GM12878 (cell line): Measurements from ENCODE around the gene RBM15B. TPM values are rescaled to one million over a fixed set of nuclear protein-coding genes. Genes with fewer than 3 reads are reported as not detected.
A peak's percentile ranks its signal among the peaks of the same experiment; 100 is the strongest.

Experiments
- FOXM1 ChIP-seq: IDR thresholded peaks from 2 replicates; pipeline ENCODE4 v1.6.1; 2012; ENCODE audit warnings: low read depth, mild to moderate bottlenecking, inconsistent platforms, low read length, moderate library complexity
- HDGF ChIP-seq: fragments of 450-650 bp; IDR thresholded peaks from 2 replicates; pipeline ENCODE4 v1.6.1; 2016; ENCODE audit warnings: antibody characterized with exemption
- IRF4 ChIP-seq: IDR thresholded peaks from 2 replicates; pipeline ENCODE4 v1.6.1; 2011; ENCODE audit warnings: low read depth, low read length
- KDM1A ChIP-seq: fragments of 200-600 bp; sonication (generic); IDR thresholded peaks from 2 replicates; pipeline ENCODE4 v1.6.1; 2016; ENCODE audit warnings: borderline replicate concordance
- MEF2B ChIP-seq: fragments of 450-650 bp; IDR thresholded peaks from 2 replicates; pipeline ENCODE4 v1.6.1; 2018; ENCODE audit warnings: mild to moderate bottlenecking, moderate library complexity; ENCODE audit not compliant: partially characterized antibody, poor library complexity, severe bottlenecking
- NR2F1 ChIP-seq: fragments of 450-650 bp; conservative IDR thresholded peaks from 2 replicates; pipeline ENCODE4 v1.6.1; 2017; ENCODE audit warnings: mild to moderate bottlenecking
- NRF1 ChIP-seq: conservative IDR thresholded peaks from 2 replicates; pipeline ENCODE4 v1.6.1; 2011; ENCODE audit warnings: mild to moderate bottlenecking, low read depth, low read length, improper control_type of control experiment
- PAX5 ChIP-seq: IDR thresholded peaks from 2 replicates; pipeline ENCODE4 v1.6.1; 2011; ENCODE audit warnings: low read depth, low read length, borderline replicate concordance
- PML ChIP-seq: IDR thresholded peaks from 2 replicates; pipeline ENCODE4 v1.6.1; 2012; ENCODE audit warnings: low read length, inconsistent platforms
- POLR2AphosphoS2 ChIP-seq: IDR thresholded peaks from 2 replicates; pipeline ENCODE4 v1.6.1; 2011; ENCODE audit warnings: low read depth, mild to moderate bottlenecking, low read length, improper control_type of control experiment, moderate library complexity
- POLR2AphosphoS5 ChIP-seq: IDR thresholded peaks from 2 replicates; pipeline ENCODE4 v1.6.1; 2011; ENCODE audit warnings: mild to moderate bottlenecking, low read length, inconsistent platforms
- RAD21 ChIP-seq: IDR thresholded peaks from 2 replicates; pipeline ENCODE4 v1.6.1; 2011; ENCODE audit warnings: mild to moderate bottlenecking, low read depth, low read length, moderate library complexity; ENCODE audit not compliant: insufficient read depth
- RELA ChIP-seq: fragments of 450-650 bp; IDR thresholded peaks from 2 replicates; pipeline ENCODE4 v1.8.0; 2014; ENCODE audit warnings: borderline replicate concordance; ENCODE audit not compliant: partially characterized antibody
- RUNX3 ChIP-seq: IDR thresholded peaks from 2 replicates; pipeline ENCODE4 v1.6.1; 2012; ENCODE audit warnings: low read length, inconsistent platforms
- SMARCA5 ChIP-seq: fragments of 450-650 bp; IDR thresholded peaks from 2 replicates; pipeline ENCODE4 v1.6.1; 2017; ENCODE audit warnings: mild to moderate bottlenecking
- SREBF2 ChIP-seq: IDR thresholded peaks from 2 replicates; pipeline ENCODE4 v1.6.1; 2012; ENCODE audit warnings: mild to moderate bottlenecking, low read length
- STAT3 ChIP-seq: IDR thresholded peaks from 2 replicates; pipeline ENCODE4 v1.6.1; 2011; ENCODE audit warnings: low read depth, low read length, improper control_type of control experiment
- TARDBP ChIP-seq: IDR thresholded peaks from 2 replicates; pipeline ENCODE4 v1.6.1; 2016; ENCODE audit warnings: borderline replicate concordance
- TCF3 ChIP-seq: IDR thresholded peaks from 2 replicates; pipeline ENCODE4 v1.6.1; 2012; ENCODE audit warnings: low read depth, mild to moderate bottlenecking, low read length, borderline replicate concordance; ENCODE audit not compliant: insufficient read depth
- polyA plus RNA-seq, 11 experiments: library from polyadenylated mRNA; depleted of rRNA in 4 of 11; unstranded in 6 of 11; stranded (reverse) in 5 of 11; fragments of >200 nt; fragmentation: Nextera tagmentation in 4 of 11; fragmentation: Illumina TruSeq in 1 of 11; extraction: Ambion mirVana in 4 of 11; extraction: Trizol in 1 of 11; gene quantifications; 1 replicate in 1 of 11; 2 replicates in 10 of 11; pipeline versions ENCODE4 v1.2.1 to v1.2.3, GENCODE V29; 2011 to 2016; ENCODE audit warnings: inconsistent platforms in 2 of 11, missing spikeins in 2 of 11, low read depth in 1 of 11
- total RNA-seq, 4 experiments: library from RNA; depleted of rRNA in 3 of 4; stranded (reverse); fragments of >200 nt in 3 of 4; fragmentation: Illumina TruSeq in 1 of 4; extraction: Trizol in 1 of 4; gene quantifications; 2 replicates each; pipeline versions ENCODE4 v1.2.1 to v1.2.3, GENCODE V29; 2013 to 2021
- TF ChIP-seq, protein P1 (sequence below): IDR thresholded peaks from 2 replicates; pipeline ENCODE4 v1.6.1; 2012; ENCODE audit warnings: improper control_type of control experiment, low read depth, low read length; ENCODE audit not compliant: insufficient replicate concordance
- TF ChIP-seq, protein P2 (sequence below): fragments of 450-650 bp; IDR thresholded peaks from 2 replicates; pipeline ENCODE4 v1.6.1; 2016; ENCODE audit warnings: mild to moderate bottlenecking
- TF ChIP-seq, protein P3 (sequence below): IDR thresholded peaks from 2 replicates; pipeline ENCODE4 v1.6.1; 2011; ENCODE audit warnings: mild to moderate bottlenecking, low read depth, low read length, moderate library complexity; ENCODE audit not compliant: insufficient replicate concordance

RBM15B gene
- total and polyA plus RNA-seq, 10 of the 15 experiments (the other 5 are each of a cell fraction or from before 2014, with no cell fraction given), result 2.4 to 34.5 (median 19.1) TPM

DNA sequence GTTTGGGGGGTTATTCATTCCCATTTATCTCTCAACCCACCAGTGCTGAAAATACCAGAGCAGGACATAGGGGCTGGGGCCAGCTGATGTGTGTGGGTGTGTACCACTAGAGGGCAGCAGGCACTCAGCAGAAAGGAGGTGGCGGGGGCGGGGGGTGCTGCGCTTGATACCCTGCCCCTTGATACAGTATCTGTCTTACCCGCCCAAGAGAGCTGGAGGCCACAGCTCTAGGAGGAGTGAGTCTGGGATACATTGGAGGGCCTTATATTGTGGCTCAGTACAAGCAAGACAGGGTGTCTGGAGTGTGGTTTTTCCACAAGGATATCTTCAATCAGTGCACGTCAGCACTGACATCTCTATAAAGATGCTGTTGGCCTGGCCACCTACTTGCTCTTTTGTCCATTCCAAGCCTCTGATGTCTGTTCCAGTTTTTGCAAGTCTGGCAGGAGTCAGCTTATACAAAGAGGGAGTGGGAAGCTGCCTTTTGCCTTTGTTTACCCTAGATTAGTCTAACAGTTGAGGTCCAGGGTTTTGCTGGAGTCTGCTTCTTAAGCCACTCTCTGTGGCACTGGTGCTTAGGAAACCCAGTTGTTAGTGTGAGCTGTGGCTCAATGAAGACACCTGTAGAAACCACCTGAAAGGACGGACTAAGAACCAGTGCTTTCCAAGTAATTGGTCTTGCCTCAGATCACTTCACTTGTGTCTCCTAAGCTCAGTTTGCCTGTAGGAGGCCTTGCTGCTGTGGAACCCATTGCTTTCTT lies 1.5 kb upstream of the RBM15B start (continued):
- TF ChIP-seq, protein P1, sequence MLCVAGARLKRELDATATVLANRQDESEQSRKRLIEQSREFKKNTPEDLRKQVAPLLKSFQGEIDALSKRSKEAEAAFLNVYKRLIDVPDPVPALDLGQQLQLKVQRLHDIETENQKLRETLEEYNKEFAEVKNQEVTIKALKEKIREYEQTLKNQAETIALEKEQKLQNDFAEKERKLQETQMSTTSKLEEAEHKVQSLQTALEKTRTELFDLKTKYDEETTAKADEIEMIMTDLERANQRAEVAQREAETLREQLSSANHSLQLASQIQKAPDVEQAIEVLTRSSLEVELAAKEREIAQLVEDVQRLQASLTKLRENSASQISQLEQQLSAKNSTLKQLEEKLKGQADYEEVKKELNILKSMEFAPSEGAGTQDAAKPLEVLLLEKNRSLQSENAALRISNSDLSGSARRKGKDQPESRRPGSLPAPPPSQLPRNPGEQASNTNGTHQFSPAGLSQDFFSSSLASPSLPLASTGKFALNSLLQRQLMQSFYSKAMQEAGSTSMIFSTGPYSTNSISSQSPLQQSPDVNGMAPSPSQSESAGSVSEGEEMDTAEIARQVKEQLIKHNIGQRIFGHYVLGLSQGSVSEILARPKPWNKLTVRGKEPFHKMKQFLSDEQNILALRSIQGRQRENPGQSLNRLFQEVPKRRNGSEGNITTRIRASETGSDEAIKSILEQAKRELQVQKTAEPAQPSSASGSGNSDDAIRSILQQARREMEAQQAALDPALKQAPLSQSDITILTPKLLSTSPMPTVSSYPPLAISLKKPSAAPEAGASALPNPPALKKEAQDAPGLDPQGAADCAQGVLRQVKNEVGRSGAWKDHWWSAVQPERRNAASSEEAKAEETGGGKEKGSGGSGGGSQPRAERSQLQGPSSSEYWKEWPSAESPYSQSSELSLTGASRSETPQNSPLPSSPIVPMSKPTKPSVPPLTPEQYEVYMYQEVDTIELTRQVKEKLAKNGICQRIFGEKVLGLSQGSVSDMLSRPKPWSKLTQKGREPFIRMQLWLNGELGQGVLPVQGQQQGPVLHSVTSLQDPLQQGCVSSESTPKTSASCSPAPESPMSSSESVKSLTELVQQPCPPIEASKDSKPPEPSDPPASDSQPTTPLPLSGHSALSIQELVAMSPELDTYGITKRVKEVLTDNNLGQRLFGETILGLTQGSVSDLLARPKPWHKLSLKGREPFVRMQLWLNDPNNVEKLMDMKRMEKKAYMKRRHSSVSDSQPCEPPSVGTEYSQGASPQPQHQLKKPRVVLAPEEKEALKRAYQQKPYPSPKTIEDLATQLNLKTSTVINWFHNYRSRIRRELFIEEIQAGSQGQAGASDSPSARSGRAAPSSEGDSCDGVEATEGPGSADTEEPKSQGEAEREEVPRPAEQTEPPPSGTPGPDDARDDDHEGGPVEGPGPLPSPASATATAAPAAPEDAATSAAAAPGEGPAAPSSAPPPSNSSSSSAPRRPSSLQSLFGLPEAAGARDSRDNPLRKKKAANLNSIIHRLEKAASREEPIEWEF, result no peak
- 0 out of 2 replicates have a peak, but pooled peaks have one; percentile 13 for TF ChIP-seq SMARCA5
- TF ChIP-seq NRF1, result no peak
- TF ChIP-seq RELA, result no peak
- TF ChIP-seq, protein P2, sequence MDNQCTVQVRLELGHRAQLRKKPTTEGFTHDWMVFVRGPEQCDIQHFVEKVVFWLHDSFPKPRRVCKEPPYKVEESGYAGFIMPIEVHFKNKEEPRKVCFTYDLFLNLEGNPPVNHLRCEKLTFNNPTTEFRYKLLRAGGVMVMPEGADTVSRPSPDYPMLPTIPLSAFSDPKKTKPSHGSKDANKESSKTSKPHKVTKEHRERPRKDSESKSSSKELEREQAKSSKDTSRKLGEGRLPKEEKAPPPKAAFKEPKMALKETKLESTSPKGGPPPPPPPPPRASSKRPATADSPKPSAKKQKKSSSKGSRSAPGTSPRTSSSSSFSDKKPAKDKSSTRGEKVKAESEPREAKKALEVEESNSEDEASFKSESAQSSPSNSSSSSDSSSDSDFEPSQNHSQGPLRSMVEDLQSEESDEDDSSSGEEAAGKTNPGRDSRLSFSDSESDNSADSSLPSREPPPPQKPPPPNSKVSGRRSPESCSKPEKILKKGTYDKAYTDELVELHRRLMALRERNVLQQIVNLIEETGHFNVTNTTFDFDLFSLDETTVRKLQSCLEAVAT, result no peak
- no peak for TF ChIP-seq SREBF2
- TF ChIP-seq RUNX3, result 0 out of 2 replicates have a peak, but pooled peaks have one; percentile 7
- TF ChIP-seq, protein P3, sequence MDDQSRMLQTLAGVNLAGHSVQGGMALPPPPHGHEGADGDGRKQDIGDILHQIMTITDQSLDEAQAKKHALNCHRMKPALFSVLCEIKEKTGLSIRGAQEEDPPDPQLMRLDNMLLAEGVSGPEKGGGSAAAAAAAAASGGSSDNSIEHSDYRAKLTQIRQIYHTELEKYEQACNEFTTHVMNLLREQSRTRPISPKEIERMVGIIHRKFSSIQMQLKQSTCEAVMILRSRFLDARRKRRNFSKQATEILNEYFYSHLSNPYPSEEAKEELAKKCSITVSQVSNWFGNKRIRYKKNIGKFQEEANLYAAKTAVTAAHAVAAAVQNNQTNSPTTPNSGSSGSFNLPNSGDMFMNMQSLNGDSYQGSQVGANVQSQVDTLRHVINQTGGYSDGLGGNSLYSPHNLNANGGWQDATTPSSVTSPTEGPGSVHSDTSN, result no peak
- TF ChIP-seq TCF3, result no peak
- TF ChIP-seq FOXM1, result no peak
- TF ChIP-seq KDM1A, result no peak
- no peak for TF ChIP-seq PAX5
- no peak for TF ChIP-seq POLR2AphosphoS2
- no peak for TF ChIP-seq MEF2B
- TF ChIP-seq TARDBP, result no peak
- TF ChIP-seq HDGF, result no peak
- TF ChIP-seq PML, result no peak
- peak; percentile 56 for TF ChIP-seq RAD21
- peak; percentile 48; the same call in 1 of the 2 replicates for TF ChIP-seq POLR2AphosphoS5
- TF ChIP-seq NR2F1, result no peak
- TF ChIP-seq IRF4, result no peak
- no peak for TF ChIP-seq STAT3
